ENCODE measurements around the gene TPRKB.
"Not testable (repeated sequence)": the region's sequence is repeated elsewhere in the genome, so short reads cannot be mapped to it uniquely, and the experiment has no call there.

The TPRKB gene

DNA sequence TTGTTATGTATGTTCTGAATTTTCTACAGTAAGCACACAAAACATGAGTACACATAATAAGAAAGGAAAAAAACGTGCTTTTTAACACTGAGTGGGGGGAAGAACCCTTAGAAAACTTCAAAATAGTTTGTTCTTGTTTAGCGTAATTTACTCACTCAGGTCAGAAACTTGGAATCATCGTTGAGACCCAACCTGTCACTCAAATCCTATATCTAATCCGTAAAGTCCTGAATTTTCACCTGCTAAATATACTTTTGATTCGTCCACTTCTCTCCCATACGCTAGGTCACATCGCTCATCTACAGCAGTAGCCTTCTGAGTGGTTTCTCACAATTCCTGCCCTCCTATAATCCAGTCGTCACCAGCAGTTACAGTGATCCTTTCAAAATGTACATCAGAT lies 767 bp downstream of the TPRKB start:
- DNase-seq, result no peak

DNA sequence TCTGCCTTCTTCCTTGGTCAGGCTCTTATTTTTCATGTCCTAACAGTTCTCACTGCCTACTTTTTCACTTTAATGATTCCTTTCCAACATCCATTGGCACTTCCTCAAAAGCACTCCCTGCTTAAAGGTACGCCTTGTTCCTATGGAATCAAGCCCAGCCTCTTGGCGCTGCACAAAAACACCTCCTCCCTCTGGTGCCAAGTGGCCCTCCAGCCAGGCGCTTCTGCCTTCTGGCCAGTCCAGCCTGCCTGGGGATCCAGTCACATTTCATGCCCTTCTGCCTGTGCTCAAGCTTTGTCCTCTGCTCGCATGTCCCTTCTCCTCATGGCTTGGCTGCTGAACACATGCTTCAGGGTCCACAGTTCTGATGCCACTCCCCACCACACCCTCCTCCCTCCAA lies 6.3 kb downstream of the TPRKB start:
- no peak for DNase-seq

DNA sequence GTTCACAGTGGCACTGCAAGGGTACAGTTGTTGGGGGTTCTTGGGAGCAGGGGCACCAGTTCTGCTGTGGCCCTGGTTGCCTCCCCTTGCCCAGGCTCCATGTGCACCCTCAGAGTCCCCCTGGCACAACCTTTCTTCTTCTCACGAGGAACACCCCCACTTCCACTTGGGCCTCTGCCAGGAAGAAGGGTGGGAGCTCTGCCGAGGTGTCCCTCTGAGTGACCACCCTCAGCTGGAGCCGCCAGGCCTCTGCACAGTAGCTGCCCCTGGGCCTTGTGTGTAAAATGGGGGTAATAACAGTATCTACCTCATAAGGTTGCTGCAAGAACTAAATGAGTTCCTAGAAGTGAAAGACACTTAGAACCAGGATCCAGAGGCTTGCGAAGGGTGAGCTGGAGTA lies 8.4 kb downstream of the TPRKB start:
- DNase-seq, result no peak

DNA sequence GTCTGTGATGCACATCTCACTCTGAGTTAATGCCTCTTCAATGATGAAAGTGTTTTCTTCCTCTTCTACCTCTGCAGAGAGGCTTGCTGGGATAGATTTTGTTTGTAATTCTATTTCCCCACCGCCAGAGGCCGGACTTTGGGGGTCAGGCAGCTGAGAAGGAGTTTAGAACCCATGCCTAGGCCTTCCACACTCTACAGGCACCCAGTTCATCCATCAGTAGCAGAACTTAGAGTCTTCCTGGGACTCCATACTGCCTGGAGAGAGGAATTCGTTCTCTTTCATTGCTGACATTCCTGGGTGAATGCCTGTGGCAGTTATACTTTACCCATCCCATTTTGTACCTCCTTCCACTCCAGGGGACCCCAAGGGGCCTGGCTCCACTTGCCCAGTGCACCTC lies 9.1 kb downstream of the TPRKB start:
- DNase-seq, result no peak

DNA sequence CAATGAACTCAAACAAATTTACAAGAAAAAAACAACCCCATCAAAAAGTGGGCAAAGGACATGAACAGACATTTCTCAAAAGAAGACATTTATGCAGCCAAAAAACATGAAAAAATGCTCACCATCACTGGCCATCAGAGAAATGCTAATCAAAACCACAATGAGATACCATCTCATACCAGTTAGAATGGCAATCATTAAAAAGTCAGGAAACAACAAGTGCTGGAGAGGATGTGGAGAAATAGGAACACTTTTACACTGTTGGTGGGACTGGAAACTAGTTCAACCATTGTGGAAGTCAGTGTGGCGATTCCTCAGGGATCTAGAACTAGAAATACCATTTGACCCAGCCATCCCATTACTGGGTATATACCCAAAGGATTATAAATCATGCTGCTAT lies 10.5 kb downstream of the TPRKB start:
- not testable (repeated sequence) for DNase-seq

DNA sequence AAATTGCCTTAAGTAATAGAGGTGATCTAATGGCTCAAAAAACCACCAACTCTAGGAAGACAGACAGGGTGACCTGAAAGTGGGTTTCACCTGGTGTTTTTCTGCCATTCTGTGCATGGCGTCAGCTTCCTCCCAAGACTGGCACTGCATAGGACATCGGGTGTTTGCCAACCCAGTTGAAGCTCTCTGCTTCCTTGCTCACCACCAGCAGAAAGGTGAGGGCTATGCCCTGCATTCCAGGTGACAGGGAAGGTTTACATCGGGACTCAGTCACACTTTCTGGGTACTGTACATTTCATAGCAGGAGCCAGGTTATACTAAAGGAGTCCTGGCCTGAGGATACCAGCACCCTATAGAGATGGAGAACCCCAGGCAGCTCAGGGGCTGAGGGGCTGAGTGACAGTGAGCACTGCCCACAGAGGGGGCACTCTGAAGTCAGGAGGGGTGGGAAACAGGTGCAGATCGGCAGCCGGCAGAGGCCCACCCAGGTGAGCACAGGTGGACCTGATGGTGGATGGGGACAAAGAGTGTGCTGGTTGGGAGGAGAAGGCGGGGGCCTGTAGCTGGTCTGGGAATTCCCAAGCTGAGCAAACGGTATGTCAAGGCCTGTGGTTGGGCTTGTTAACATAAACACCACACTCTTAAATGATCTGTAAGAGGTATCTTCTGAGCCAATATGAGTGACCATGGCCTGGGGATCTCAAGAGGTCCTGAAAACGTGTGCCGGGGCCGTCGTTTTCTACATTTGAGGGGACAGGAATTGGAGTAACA lies 18.1 kb downstream of the TPRKB start:
- no peak for DNase-seq

DNA sequence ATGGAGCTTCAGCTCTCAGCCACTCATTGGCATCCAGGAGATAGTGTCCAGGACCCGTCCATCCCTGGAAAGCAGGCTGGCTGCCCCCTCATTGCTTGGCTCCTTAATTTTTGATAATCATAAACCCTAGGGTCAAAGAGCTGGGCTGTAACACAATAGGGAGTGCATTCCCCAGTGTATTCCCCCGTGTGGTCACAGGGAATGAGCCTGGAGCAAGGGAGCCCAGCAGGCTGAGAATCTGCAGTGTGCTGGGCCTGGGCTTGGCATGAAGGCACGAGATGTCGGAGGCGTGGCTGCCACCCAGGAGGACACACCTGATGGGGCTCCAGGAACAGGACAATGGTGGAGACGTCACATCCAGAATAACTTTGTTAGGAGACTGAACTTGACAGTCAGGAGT lies 18.7 kb downstream of the TPRKB start:
- DNase-seq, result no peak

DNA sequence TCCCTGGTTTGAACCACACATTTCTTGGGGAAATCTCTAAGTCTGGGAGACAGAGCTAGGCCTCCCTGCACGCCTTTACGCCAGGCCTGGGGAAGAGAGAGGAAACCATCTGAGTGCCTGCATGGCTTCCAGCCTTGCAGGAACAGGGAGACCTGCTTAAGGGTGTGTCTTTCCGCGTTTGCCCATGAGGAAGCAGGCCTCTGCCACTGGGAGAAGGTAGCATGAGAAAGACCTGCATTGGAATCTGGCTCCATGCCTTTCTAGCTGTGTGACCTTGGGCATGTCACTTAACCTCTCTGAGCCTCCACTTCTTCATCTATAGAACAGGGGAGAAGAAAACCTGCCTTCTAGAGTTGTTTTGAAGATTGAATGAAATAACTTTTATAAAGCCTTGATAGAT lies 19.4 kb downstream of the TPRKB start:
- DNase-seq, result not testable (repeated sequence)

DNA sequence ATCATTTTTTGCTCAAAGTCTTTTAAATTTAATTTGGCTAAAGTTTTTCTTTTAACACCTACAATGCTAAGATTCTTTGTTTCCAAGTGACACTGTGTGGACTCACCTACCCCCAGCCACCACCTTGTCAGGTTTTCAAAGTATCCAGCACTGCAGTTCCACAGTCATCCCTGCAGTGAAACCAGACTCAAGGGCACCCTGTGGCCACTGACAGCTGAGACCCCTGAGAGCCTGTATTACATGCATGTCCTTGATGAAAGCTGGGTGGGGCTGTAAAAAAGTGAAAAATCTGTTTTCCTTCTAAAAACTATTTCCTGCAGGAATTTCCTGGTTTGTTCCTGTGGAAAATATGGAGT lies 19.9 kb downstream of the TPRKB start:
- no peak for DNase-seq

DNA sequence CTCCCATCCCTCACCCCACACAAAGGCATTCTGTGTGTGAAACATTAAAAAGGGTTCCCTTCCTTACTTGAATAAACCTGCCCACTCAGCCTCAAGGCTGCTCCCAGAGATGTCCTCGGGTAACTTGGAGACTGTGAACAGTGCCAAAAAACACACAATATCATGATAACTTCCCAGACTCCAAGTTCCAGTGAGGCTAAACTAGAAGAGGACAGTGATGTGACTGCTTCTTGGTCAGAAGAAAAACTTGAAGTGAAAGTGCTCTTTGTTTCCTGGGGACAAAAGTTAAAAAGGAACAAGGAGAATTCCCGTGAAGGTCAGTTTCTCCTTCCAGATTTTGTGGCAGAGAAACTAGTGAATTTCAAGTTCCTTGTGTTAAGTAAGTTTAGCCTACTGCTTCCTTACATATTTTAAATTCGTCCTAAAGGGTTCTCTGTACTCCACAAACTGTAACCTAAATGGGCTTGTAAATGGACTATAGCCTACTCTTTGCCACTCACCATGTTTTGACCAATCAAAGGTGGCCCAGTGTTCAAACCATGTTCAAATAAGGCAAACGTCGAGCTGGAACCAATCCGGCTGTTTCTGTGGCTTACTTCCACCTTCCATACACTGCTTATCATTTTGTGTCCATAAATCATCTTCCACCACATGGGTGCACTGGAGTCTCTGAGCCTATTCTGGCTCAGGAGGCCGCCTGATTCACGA lies 20.4 kb downstream of the TPRKB start:
- no peak for DNase-seq

DNA sequence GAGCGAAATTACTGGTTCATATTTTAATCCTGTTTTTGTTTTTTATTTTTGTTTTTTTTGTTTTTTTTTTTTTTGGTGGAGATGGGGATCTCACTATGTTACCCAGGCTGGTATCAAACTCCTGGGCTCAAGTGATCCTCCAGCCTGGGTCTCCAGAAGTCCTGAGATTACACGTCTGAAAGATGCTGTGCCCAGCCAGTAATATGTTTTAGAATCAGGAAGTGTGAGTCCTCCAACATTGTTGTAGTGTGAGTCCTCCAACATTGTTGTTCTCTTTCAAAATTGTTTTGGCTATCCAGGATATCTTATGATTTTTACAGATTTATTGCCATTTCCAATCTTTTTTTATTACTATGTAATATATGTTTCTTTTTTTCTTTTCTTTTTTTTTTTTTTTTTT lies 23.1 kb downstream of the TPRKB start:
- no peak for DNase-seq

DNA sequence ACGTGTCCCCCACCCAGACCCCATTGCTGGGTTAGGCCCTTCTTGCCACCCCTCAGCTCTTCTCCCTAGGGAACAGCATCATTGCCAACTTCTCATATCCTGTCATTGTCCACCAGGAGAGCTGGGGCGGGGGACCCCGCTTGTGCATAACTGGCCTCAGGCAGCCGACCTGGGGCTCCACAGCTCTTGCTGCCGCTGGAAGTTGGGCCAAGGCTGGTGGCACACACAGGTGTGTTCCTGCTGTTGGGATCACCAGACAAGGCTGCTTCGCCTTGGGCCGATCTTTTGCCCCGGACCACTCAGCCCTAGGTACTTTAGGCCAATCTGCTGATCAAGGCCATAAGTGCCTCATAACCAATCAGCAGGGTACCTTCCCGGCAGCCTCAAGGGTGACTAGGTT lies 28.6 kb downstream of the TPRKB start:
- no peak for DNase-seq

DNA sequence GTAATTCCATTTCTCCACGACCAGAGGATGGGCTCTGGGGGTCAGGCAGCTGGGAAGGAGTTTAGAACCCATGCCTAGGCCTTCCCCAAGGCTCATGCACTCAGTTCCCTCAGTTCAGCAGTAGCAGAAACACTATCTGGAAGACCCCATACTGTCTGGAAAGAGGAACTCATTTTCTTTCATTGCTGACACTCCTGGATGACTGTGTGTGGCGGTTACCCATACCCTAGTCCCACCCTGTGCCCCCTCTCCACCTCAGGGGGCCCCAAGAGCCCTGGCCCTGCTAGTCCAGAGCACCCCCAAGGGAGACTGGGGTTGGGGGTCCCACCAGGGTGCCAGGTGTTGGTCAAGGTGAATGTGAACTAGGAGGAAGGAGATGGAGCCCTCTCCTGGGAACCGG lies 29.5 kb downstream of the TPRKB start:
- no peak for DNase-seq

DNA sequence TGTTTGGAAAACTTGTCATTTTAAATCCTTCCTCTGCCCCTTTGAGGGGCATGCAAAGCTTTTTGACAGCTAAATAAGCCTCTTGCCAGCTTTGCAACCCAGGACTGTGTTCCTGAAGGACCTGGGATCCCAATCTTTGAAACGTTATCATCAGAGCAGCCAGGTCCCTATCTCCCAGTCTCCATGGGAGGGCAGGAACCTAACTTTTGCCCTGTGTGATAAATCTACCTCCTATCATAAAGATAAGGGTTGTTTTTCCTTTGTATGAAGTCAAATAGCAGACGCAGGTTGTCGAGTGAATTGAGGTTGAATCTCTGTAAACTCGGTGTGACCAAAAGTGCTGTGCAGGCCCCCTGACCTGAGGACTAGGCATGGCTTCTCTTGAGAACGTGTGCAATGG lies 30.1 kb downstream of the TPRKB start:
- DNase-seq, result no peak

DNA sequence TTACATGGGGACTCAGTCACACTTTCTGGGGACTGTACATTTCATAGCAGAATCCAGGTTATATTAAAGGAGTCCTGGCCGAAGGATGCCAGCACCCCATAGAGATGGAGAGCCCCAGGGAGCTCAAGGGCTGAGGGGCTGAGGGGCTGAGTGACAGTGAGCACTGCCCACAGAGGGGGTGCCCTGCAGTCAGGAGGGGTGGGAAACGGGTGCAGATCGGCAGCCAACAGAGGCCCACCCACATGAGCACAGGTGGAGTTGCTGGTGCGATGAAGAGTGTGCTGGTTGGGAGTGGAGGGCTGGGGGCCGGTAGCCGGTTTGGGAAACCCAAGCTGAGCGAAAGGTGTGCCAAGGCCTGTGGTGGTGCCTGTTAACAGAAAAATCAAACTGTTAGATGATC lies 32.1 kb downstream of the TPRKB start:
- no peak for DNase-seq

DNA sequence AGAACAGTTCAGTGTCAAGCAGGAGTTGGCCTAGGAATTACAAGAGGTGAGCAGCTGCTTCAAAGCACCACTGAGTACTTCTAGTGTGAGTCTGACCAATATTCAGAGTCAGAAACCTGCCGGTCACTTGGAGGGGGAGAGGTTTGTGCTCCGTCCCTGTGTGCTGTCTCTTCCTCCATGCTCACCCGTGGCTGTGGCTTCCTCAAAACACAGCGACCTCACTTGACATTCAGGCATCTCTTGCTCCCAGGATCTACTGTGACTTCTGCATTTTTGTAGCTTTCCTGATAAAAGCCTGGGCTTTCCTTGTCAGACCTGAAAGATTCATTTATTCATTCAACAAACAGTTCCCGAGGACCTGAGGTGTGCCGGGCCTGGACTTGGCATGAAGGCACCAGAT lies 32.9 kb downstream of the TPRKB start:
- no peak for DNase-seq

DNA sequence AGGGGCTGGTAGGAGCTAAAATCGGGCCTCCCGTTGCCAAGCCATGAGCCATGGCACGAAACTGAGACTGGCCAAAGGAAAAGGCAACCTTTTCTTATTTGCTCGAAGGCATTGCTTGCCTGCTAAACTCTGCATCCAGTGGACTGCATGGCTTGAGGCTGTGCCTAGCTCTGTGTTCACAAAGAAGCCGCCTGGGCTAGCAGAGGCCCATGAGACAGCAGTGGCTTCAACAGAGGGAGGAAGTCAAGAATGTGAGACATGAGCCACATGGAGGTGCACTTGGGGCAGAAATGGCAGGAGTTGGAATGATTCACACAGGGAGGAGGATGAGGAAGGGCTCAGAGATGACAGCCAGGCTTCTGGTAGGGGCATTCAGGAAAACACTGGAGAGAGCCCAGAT lies 33.5 kb downstream of the TPRKB start:
- no peak for DNase-seq

DNA sequence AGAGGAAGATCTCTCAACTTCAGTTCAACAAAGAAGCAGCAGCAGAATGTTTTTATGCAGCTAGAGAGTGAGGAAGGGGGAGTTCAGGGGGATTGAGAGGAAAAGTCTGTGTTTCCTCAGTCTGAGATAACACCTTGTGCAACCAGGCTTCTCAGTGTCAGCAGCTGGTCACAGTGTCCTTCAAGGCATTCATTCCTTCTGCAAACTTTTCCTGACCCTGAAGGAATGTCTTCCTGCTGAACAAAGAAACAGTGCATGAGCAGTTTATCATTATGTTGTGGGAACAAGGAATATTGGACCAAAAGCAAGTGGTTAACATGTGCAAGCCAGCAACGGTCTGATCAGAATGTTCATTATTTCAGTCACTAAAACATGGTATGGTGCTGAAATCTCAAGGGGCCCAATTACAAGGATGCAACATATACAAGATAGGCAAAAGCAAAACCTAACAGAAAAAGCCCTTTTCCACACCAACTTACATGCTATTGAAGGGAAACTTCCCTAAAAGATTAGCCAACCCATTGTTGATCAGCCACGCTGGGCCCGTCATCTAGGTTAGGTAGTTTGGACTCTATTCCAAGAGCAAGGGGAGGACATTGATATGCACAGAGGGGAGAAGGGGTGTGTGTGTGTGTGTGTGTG lies 34.2 kb downstream of the TPRKB start:
- DNase-seq, result not testable (repeated sequence)

DNA sequence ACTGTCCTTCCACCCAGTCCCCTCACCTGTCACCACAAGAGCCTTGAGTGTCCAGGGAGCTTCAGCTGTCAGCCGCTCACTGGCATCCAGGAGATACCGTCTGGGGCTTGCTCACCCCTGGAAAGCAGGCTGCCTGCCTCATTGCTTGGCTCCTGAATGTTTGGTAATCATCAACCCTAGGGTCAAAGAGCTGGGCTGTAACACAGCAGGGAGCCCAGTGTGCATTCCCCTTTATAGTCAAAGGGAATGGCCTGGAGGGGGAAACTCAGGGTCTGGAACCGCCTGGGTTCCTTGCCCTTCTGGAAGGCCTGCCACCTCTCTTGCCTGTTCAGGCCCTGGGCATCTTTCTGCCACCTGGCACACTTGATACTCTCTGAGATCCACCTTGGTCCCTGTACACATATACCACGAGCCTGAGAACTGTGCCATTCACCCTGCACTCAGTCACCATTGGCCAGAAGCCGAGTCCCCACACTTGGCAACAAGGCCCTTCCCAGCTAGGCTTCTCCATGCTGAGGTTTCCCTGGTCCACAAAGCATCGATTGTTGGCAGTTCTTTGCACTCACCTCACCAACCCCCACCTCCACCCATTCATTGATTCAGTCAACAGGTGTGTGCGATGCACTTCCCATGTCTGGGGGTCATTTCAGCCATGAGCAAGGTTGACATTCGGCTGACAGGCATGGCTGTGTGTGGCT lies 35.0 kb downstream of the TPRKB start:
- no peak for DNase-seq

DNA sequence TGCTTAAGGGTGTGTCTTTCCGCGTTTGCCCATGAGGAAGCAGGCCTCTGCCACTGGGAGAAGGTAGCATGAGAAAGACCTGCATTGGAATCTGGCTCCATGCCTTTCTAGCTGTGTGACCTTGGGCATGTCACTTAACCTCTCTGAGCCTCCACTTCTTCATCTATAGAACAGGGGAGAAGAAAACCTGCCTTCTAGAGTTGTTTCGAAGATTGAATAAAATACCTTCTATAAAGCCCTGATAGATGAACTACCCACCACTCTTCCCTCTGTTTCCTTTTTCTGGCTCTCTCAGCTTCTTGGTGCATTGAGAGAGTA lies 35.7 kb downstream of the TPRKB start:
- DNase-seq, result not testable (repeated sequence)

DNA sequence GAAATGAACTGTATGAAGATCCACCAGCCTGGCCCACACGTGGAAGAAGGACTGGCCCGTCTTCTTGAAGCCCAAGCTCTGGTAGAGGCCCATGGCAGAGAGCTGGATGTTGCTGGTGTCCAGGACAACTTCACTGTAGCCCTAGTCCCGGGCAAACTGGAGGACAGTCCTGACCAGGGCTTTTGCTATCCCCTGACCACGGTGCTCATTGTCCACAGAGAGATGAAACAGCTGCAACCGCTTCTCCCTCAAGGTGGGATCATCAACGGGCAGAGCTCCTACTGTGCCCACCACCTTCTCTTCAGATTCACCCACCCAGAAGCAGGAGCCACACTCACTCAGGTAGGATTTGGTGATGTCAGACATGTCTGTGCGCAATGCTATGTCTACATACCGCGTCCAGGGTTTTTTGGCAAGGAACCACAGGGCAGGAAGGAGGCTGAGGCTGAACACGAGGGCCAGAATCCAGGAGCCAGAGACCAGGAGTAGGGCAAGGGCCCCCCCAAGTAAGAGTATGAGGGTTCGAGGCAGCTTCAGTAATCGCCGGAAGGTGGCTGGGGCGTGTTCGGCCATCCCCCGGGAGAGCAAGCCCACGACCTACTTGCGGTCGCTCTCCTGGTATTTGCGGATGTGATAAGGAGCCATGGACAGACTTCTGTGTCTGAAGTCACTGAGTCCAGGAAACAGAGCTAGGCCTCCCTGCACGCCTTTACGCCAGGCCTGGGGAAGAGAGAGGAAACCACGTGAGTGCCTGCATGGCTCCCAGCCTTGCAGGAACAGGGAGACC lies 36.3 kb downstream of the TPRKB start:
- no peak for DNase-seq

DNA sequence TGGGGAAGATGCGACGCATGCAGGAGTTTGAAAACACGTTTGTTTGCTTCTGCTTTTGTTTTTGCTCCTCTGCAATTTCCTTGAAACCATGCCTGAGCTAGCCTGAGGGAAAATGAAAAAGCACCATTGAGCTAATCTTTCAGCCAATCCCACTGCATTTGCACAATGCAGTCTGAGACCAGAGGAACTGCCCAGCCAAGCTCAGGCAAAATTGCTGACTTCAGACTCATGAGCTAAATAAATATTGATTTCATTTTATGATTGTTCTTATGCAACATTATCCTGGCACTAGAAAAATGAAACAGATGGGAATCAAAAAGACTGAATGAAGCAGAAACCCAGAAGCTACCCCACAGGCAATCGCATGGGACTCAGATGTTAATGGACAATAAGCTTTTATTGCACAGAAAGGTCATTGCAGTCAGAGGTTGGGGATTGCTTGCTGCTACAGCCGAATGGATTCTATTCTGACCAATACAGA lies 37.0 kb downstream of the TPRKB start:
- no peak for DNase-seq

DNA sequence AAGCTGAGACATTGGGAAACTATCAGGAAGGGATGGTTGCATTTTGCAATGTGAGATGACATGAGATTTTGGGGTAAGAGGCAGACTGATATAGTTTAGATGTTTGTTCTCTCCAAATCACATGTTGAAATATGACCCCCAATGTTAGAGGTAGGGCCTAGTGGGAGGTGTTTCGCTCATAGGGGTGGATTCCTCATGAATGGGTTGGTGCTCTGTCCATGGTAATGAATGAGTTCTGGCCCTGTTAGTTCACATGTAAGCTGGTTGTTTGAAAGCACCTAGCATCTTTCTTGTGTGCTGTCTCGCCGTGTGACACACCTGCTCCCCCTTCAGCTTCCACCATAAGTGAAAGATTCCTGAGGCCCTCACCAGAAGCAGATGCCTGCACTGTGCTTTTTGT lies 37.7 kb downstream of the TPRKB start:
- no peak for DNase-seq
